ENCODE measurements around the gene HADHA. TPM values are rescaled to one million over a fixed set of nuclear protein-coding genes. Genes with fewer than 3 reads are reported as not detected.

HADHA gene
- total RNA-seq, 1 experiment from 2014 or later, result 101 TPM

DNA sequence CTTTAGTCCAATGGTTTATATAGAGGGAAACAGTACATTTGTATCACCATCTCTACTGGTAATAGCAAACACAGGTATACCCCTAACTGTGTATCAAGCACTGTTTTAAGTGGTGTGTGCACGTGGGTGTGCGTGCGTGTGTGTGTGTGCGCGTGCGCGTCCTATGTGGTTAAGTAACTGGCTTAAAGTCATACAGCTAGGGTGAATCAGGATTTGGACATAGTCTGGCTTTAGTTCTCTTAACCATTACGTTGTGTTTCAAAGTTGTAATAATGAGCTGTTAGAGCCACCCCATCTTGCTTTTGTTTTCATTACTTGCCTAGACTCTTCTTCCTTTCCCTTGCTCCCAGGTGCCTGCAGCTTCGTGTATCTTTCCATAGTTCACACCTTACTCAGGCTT lies 2.4 kb upstream of the HADHA start:
- Histone ChIP-seq H3K9me3 (ENCODE audit: control insufficient read depth in 1 of 2, insufficient read depth in 1 of 2, low read depth in 1 of 2, low read length in 2 of 2) (no peaks in the 10 kb centered on the region), H3K79me2 (ENCODE audit: insufficient read depth, low read length) (peaks cover 92% of the 10 kb centered on the region), H3K9me2 (ENCODE audit: insufficient read depth) (no peaks in the 10 kb centered on the region), H3K27me3 (ENCODE audit: insufficient read depth, low read length) (no peaks in the 10 kb centered on the region), H3K36me3 (ENCODE audit: control insufficient read depth in 1 of 2, insufficient read depth in 2 of 2, low read length in 2 of 2) (no peaks in the 10 kb centered on the region), H3K9ac (ENCODE audit: low read length) (no peak overlapping the region), H2AFZ (ENCODE audit: low read depth, low read length, poor library complexity, severe bottlenecking) (no peak overlapping the region), H4K20me1 (ENCODE audit: insufficient read depth) (peaks cover 3% of the 10 kb centered on the region; the same call in 1 of the 2 replicates), H3K4me1 (ENCODE audit: control insufficient read depth in 1 of 2, insufficient read depth in 2 of 2, low read length in 2 of 2) (peaks cover 10 to 27% of the 10 kb centered on the region in 2 experiments; a peak in 3 of 4 replicates), H3K27ac (ENCODE audit: low read depth, low read length) (no peak overlapping the region), H3K4me3 (replicated peaks in 1 of 2; ENCODE audit: low read depth in 1 of 2, low read length in 2 of 2) (no peak overlapping the region), H3K4me2 (ENCODE audit: low read length) (peak overlapping the region; percentile 72)
- POLR2A ChIA-PET, result no interaction called here
- CTCF ChIA-PET, result no interaction called here
- intact Hi-C loops (cut with micrococcal nuclease), result no loop called here
- TF ChIP-seq SRF (IDR thresholded peaks at IDR 0.05; ENCODE audit: low read depth) (no peak), FOSL1 (IDR thresholded peaks at IDR 0.05; ENCODE audit: low read depth) (no peak), MAX (IDR thresholded peaks at IDR 0.05) (no peak), ZBTB33 (IDR thresholded peaks at IDR 0.05; ENCODE audit: extremely low read depth, insufficient replicate concordance, low read length) (no peak), EZH2 (IDR thresholded peaks at IDR 0.05) (no peak), CEBPB (IDR thresholded peaks at IDR 0.05; ENCODE audit: low read depth) (no peak), EGR1 (IDR thresholded peaks at IDR 0.05; ENCODE audit: low read depth) (no peak), ZNF274 (IDR thresholded peaks at IDR 0.05; ENCODE audit: low read depth, low read length) (no peak), JUND (IDR thresholded peaks at IDR 0.05) (no peak), SP1 (IDR thresholded peaks at IDR 0.05; ENCODE audit: low read depth) (no peak), SIN3A (IDR thresholded peaks at IDR 0.05; ENCODE audit: low read depth) (no peak), CBX3 (IDR thresholded peaks at IDR 0.05; ENCODE audit: low read depth) (no peak), POLR2AphosphoS5 (IDR thresholded peaks at IDR 0.05; ENCODE audit: low read depth, low read length) (no peak), EZH2phosphoT487 (IDR thresholded peaks at IDR 0.05; ENCODE audit: borderline replicate concordance) (no peak)
- TF ChIP-seq, protein P1, sequence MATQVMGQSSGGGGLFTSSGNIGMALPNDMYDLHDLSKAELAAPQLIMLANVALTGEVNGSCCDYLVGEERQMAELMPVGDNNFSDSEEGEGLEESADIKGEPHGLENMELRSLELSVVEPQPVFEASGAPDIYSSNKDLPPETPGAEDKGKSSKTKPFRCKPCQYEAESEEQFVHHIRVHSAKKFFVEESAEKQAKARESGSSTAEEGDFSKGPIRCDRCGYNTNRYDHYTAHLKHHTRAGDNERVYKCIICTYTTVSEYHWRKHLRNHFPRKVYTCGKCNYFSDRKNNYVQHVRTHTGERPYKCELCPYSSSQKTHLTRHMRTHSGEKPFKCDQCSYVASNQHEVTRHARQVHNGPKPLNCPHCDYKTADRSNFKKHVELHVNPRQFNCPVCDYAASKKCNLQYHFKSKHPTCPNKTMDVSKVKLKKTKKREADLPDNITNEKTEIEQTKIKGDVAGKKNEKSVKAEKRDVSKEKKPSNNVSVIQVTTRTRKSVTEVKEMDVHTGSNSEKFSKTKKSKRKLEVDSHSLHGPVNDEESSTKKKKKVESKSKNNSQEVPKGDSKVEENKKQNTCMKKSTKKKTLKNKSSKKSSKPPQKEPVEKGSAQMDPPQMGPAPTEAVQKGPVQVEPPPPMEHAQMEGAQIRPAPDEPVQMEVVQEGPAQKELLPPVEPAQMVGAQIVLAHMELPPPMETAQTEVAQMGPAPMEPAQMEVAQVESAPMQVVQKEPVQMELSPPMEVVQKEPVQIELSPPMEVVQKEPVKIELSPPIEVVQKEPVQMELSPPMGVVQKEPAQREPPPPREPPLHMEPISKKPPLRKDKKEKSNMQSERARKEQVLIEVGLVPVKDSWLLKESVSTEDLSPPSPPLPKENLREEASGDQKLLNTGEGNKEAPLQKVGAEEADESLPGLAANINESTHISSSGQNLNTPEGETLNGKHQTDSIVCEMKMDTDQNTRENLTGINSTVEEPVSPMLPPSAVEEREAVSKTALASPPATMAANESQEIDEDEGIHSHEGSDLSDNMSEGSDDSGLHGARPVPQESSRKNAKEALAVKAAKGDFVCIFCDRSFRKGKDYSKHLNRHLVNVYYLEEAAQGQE (IDR thresholded peaks at IDR 0.05; ENCODE audit: low read depth), result no peak
- TF ChIP-seq, protein P2, sequence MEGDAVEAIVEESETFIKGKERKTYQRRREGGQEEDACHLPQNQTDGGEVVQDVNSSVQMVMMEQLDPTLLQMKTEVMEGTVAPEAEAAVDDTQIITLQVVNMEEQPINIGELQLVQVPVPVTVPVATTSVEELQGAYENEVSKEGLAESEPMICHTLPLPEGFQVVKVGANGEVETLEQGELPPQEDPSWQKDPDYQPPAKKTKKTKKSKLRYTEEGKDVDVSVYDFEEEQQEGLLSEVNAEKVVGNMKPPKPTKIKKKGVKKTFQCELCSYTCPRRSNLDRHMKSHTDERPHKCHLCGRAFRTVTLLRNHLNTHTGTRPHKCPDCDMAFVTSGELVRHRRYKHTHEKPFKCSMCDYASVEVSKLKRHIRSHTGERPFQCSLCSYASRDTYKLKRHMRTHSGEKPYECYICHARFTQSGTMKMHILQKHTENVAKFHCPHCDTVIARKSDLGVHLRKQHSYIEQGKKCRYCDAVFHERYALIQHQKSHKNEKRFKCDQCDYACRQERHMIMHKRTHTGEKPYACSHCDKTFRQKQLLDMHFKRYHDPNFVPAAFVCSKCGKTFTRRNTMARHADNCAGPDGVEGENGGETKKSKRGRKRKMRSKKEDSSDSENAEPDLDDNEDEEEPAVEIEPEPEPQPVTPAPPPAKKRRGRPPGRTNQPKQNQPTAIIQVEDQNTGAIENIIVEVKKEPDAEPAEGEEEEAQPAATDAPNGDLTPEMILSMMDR (IDR thresholded peaks at IDR 0.05 in 2 of 3, conservative IDR thresholded peaks at IDR 0.05 in 1 of 3; ENCODE audit: borderline replicate concordance in 1 of 3, insufficient read depth in 1 of 3, low read depth in 2 of 3, low read length in 2 of 3), result no peak
- DNase-seq (ENCODE audit: low read depth, low spot score) (no peak), ATAC-seq (no peak)
- no TSS peak for BruUV-seq (replicated peaks)
- RAD21 ChIA-PET (ENCODE audit: low non-redundant PET in 1 of 2, low total read pairs in 2 of 2, uncharacterized antibody in 2 of 2, unreplicated experiment in 2 of 2), result no interaction called here

Data from HCT116 (cell line).